Measurements from ENCODE around the gene ARSG.

ARSG gene

GRCh38 chr17:68428498-68429172 lies 137.3 kb downstream of the ARSG start:
- no peak for DNase-seq (ENCODE audit: low read depth in 2 of 2)

DNA sequence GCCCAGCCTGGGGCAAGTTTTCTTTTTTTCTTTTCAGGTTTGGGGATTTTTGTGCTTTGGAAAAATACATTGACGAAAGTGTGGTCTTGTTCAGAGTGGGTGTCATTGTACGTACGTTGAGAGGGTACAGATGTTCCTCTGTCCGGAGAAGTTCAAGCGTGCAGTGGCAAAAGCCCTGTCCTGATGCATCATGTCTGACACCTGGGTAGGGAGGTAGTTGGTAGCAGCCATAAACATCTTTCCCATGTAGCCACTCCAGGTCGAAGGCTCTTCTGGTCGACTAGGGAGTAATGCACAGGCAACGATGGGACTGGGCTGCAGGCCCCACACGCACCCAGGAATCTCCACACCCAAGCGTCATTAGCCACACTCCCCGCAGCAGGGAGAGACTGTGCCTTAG lies 138.6 kb downstream of the ARSG start:
- DNase-seq (ENCODE audit: low read depth in 2 of 2), result no peak

- no peak for DNase-seq (ENCODE audit: low read depth in 2 of 2)
Measured at GRCh38 chr17:68431045-68431608, 139.8 kb downstream of the ARSG start.

- DNase-seq (ENCODE audit: low read depth in 2 of 2), result peak in 1 of 2 donors; percentile 18
Measured at GRCh38 chr17:68431661-68432071, 140.4 kb downstream of the ARSG start.

DNA sequence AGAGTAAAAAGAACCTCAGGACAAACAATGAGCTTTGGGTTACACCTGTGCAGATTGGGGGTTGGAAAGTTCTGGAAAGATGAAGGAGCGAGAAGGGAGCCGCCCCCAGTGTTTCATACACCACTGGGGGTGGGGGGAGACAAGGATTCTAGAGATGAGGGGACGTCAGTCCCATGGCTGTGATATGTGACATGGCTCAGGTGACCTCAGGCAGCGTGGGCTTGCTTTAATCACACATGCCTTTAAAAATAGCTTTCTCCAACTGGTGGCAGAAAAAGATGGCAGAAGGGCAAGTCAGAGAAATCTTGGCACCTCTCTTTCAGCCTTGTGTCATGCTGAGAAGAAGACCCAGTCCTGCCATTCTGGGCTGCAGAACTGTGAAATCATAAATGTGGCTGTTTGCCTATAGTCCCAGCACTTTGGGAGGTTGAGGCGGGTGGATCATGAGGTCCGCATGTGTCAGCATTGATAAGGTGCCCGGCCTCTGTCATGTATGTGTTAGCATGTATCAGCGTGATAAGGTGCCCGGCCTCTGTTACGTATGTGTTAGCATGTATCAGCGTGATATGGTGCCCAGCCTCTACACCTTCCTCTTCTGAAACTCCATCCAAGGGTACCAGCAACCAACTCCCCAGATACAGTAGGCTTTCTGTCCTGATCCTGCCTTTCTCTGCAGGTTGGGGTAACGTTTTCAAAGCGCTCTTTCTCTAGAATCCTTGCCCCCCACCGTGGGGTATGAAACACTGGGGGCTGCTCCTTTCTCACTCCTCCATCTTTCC lies 141.0 kb downstream of the ARSG start:
- DNase-seq (ENCODE audit: low read depth in 2 of 2), result no peak

- DNase-seq (ENCODE audit: low read depth in 2 of 2), result no peak
Measured at GRCh38 chr17:68433211-68433610, 141.9 kb downstream of the ARSG start.

DNA sequence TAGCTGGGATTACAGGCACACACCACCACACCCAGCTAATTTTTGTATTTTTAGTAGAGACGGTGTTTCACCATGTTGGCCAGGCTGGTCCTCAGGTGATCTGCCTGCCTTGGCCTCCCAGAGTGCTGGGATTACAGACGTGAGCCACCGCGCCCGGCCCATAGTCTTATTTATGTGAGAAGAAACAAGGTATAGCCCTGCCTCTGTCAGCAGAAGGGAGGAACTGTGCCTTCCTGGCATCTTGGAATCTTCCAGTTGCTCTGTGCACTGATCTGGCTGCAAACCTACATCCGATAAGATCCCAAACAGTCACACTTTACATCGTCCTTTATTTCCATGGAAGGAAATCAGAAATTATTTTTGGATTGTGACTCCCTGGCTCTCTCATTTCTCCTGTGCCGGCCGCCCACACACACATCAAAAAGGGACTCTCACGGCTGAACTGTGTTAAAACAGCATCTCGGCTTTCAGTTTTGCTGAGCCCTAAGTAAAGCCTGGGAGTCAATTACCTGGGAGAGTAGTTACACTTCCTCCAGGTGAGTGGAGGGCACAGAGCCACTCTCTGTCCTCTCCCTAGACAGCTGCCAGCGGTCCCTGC lies 142.7 kb downstream of the ARSG start:
- no peak for DNase-seq (ENCODE audit: low read depth in 2 of 2)

- DNase-seq (ENCODE audit: low read depth in 2 of 2), result no peak
Measured at GRCh38 chr17:68435361-68435760, 144.1 kb downstream of the ARSG start.

- peak; percentile 66 to 76 for DNase-seq (ENCODE audit: low read depth in 2 of 2)
Measured at GRCh38 chr17:68435876-68436842, 144.9 kb downstream of the ARSG start.

GRCh38 chr17:68437979-68438822 lies 146.9 kb downstream of the ARSG start:
- no peak for DNase-seq (ENCODE audit: low read depth in 2 of 2)

DNA sequence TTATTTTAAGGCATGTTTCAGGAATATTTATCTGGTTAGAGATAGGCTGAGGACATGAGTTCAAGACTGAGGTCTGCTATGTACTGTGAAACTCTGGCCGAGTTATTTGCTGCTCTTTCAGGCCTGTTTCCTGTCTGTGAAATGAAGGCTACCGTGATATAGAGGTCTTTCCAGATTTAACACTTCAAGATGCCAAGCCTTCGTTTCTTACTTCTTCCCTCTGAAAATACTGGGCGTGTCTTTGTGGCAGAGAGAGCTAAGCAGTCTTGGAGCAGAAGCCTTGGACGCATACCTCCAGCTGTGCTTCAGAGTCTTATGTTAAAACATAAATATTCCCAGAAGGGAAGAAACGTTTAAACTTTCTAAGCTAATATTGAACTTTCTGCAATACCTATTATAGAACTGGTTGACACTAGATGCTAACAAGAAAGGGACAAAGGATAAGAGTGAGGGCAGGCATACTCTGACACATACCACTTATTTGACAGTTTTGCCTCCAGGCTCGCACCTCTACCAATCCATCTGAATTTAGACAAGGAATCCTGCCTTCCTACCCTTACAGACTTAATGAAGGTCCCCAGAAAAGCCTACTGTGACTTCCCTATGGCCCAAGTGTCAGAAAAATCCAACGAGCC lies 148.5 kb downstream of the ARSG start:
- DNase-seq (ENCODE audit: low read depth in 2 of 2), result no peak

- DNase-seq (ENCODE audit: low read depth in 2 of 2), result no peak
Measured at GRCh38 chr17:68440526-68440925, 149.2 kb downstream of the ARSG start.

GRCh38 chr17:68441070-68441770 lies 149.9 kb downstream of the ARSG start:
- no peak for DNase-seq (ENCODE audit: low read depth in 2 of 2)

DNA sequence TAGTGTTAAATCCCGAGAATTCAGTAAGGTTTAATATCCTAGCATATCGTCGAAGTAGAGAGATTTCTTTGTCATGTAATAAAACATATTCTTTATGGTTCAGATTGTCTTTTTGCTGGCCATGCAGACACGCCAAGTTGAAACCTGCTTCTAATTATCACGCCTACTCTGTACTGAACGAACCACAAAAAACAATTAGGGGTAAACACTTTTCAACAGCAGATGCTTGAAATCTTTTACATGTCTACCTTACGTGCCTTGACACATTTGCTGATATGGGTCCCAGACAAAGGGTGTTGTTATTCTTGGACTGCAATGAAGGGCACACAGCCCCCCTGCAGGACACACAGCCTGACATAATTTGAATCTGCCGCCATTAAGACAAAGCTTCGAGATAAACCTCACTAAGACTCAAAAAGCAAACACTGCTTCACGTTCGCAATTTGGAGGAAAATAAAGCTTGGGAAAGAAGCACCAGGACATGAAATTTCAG lies 152.7 kb downstream of the ARSG start:
- no peak for DNase-seq (ENCODE audit: low read depth in 2 of 2)

DNA sequence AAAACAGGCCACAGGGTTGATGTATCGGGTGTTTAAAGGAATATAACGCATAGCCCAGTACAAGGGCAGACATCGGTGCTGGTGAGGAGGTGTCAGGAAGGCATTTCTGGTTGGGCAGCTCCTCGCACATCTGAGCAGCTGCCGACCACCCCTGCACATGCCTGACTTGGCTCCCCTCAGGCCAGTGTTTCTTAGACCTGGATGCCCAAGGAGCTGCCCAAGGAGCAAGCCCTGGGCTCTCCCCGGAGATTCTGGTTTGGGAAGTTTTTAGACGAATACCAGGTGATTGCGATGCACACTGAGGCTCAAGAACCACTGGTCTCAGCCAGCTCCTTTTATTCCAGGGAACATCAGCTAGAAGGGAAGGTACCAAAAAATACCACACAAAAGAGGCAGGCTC lies 154.4 kb downstream of the ARSG start:
- no peak for DNase-seq (ENCODE audit: low read depth in 2 of 2)

DNA sequence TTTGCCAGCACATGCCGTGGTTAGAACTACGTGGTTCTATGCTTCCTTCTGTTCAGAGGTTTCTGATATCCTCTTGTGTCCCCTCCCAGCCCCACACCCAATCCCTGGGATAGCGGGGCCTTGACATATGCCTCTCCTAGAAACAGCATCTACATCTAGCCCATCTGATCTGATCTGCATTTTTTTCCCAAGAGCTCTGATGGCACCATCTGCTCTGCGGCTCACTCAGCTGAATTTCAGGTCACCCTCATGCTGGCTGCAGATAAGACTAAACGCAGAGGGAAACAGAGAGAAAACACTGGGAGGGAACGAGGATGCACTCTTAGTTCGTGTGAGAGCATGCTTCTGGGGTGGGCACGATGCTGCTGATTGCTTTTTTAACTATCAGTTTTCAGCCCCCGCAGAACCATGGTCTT lies 155.3 kb downstream of the ARSG start:
- DNase-seq (ENCODE audit: low read depth in 2 of 2), result no peak

DNA sequence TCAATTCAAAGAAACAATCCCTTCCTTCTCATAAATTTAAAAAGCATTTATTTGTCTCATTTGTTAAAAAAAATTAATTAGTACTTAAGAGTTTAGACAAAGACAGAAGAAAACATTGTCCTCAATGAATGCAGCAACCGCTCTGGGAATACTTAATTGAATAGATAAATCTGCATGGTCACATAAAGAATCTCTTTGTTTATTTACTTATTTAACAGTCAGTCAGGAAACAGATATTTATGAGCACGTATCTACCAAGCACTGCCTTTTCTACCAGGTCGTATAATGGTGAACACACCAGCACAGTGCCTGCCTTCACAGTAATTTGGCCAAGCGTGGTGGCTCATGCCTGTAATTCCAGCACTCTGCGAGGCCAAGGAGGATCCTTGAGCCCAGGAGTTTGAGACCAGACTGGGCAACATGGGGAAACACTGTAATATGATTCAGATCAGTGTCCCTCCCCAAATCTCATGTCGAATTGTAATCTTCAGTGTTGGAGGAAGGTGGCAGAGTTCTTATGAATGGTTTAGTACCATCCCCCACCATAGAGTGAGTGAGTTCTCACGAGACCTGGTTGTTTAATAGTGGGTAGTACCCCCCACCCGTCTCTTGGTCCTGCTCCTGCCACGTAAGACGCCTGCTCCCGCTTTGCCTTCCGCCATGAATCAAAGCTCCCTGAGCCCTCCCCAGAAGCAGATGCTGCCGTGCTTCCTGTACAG lies 157.9 kb downstream of the ARSG start:
- DNase-seq (ENCODE audit: low read depth in 2 of 2), result no peak

GRCh38 chr17:68450391-68450790 lies 159.1 kb downstream of the ARSG start:
- no peak for DNase-seq (ENCODE audit: low read depth in 2 of 2)

- DNase-seq (ENCODE audit: low read depth in 2 of 2), result no peak
Measured at GRCh38 chr17:68450801-68451200, 159.5 kb downstream of the ARSG start.

All from activated CD8-positive, alpha-beta memory T cell treated with anti-CD3 and anti-CD28 coated beads for 4 hours (primary cell).